Calu3 (cell line): ENCODE data around the gene USP2. TPM values are rescaled to one million over a fixed set of nuclear protein-coding genes. Genes with fewer than 3 reads are reported as not detected.

Source experiments
- BruUV-seq: library from RNA; stranded (reverse); fragments of 400-500 nt; replicated peaks from 2 replicates; lab custom pipeline; 2021; lab: Mats Ljungman, UMichigan
- CTCF ChIA-PET: fragments of 300-600 bp; sonication (Branson Sonifier 250); formaldehyde crosslinking; loops from one replicate; lab custom pipeline; 2022; ENCODE audit warnings: antibody characterized with exemption; lab: Charles Lee
- DNase-seq: peaks from one replicate; pipeline ENCODE4 v3.0.0; 2022
- H3K27ac Mint-ChIP-seq: one replicate; pipeline ENCODE4 v1.8.0; 2022; ENCODE audit warnings: mixed read lengths; ENCODE audit not compliant: unreplicated experiment
- H3K27me3 Mint-ChIP-seq: one replicate; pipeline ENCODE4 v1.8.0; 2022; ENCODE audit warnings: mixed read lengths; ENCODE audit not compliant: unreplicated experiment
- H3K36me3 Mint-ChIP-seq: one replicate; pipeline ENCODE4 v1.8.0; 2022; ENCODE audit warnings: mild to moderate bottlenecking, moderate library complexity, mixed read lengths; ENCODE audit not compliant: insufficient read depth, unreplicated experiment
- H3K4me1 Mint-ChIP-seq: one replicate; pipeline ENCODE4 v1.8.0; 2022; ENCODE audit warnings: mild to moderate bottlenecking, low read depth, mixed read lengths; ENCODE audit not compliant: unreplicated experiment
- H3K4me3 Mint-ChIP-seq: one replicate; pipeline ENCODE4 v1.8.0; 2022; ENCODE audit warnings: mild to moderate bottlenecking, low read depth, moderate library complexity, mixed read lengths; ENCODE audit not compliant: unreplicated experiment
- H3K9me3 Mint-ChIP-seq: one replicate; pipeline ENCODE4 v1.8.0; 2022; ENCODE audit warnings: low read depth, mixed read lengths; ENCODE audit not compliant: unreplicated experiment
- CTCF ChIP-seq: fragments of 200-600 bp; IDR thresholded peaks from one replicate; pipeline ENCODE4 v1.8.0; 2022; ENCODE audit warnings: antibody characterized with exemption; ENCODE audit not compliant: unreplicated experiment
- intact Hi-C: fragments of 100-400 bp; cut with micrococcal nuclease; formaldehyde crosslinking; loops from one replicate; pipeline ENCODE4 v1.10.0; 2022; ENCODE audit not compliant: unreplicated experiment
- total RNA-seq: library from RNA; stranded (reverse); gene quantifications from 2 replicates; pipeline ENCODE4 v1.2.3, GENCODE V29; 2022

The USP2 gene
- total RNA-seq, 1 experiment from 2014 or later, result 1.1 TPM

GRCh38 chr11:119339589-119340334 lies 41.7 kb downstream of the USP2 start:
- Mint-ChIP-seq H3K4me3 (peak overlapping the region; percentile 54), H3K4me1 (peaks cover 8% of the 10 kb centered on the region), H3K36me3 (peaks cover 25% of the 10 kb centered on the region), H3K27ac (no peak overlapping the region), H3K27me3 (peaks cover 41% of the 10 kb centered on the region), H3K9me3 (no peaks in the 10 kb centered on the region)
- BruUV-seq, result no TSS peak
- CTCF ChIA-PET, result interaction anchor here (0.6 to 2.7 kb wide), 7 partner anchors 24 to 272 kb away, joined by 3 to 9 read pairs (median 3); partner anchors contain the start of gene VPS11
- peak; percentile 71 for DNase-seq
- intact Hi-C loops, result no loop called here
- peak; percentile 84 for TF ChIP-seq CTCF

GRCh38 chr11:119338965-119339588 lies 42.4 kb downstream of the USP2 start:
- no peak for DNase-seq
- Mint-ChIP-seq H3K9me3 (no peaks in the 10 kb centered on the region), H3K36me3 (peaks cover 32% of the 10 kb centered on the region), H3K27ac (no peak overlapping the region), H3K4me3 (peak overlapping the region; percentile 54), H3K4me1 (peaks cover 8% of the 10 kb centered on the region), H3K27me3 (peaks cover 36% of the 10 kb centered on the region)
- intact Hi-C loops, result no loop called here
- BruUV-seq, result no TSS peak
- no peak for TF ChIP-seq CTCF
- CTCF ChIA-PET, result interaction anchor here (0.7 to 2.7 kb wide), 10 partner anchors 9 to 235 kb away, joined by 3 to 14 read pairs (median 3); no protein-coding TSS in a partner anchor

- TF ChIP-seq CTCF, result peak; percentile 42
- peak; percentile 74 for DNase-seq
- H3K36me3 Mint-ChIP-seq, result peaks cover 39% of the 10 kb centered on the region
- CTCF ChIA-PET, result interaction anchor here (0.6 to 2.7 kb wide), 19 partner anchors 10 to 304 kb away, joined by 3 to 14 read pairs (median 4); partner anchors contain the start of gene USP2
- no TSS peak for BruUV-seq
- no peaks in the 10 kb centered on the region for H3K9me3 Mint-ChIP-seq
- H3K4me3 Mint-ChIP-seq, result no peak overlapping the region
- H3K27ac Mint-ChIP-seq, result no peak overlapping the region
- H3K27me3 Mint-ChIP-seq, result peaks cover 29% of the 10 kb centered on the region
- H3K4me1 Mint-ChIP-seq, result peaks cover 8% of the 10 kb centered on the region
- intact Hi-C loops, result no loop called here
These were observed 43.1 kb downstream of the USP2 start for GRCh38 chr11:119338318-119338890.

GRCh38 chr11:119337581-119338317 lies 43.7 kb downstream of the USP2 start:
- Mint-ChIP-seq H3K4me3 (no peak overlapping the region), H3K27ac (no peak overlapping the region), H3K4me1 (peaks cover 8% of the 10 kb centered on the region)

More at GRCh38 chr11:119337581-119338317, 43.7 kb downstream of the USP2 start:
- peaks cover 40% of the 10 kb centered on the region for H3K36me3 Mint-ChIP-seq
- intact Hi-C loops, result no loop called here
- BruUV-seq, result no TSS peak
- H3K27me3 Mint-ChIP-seq, result peaks cover 22% of the 10 kb centered on the region
- CTCF ChIA-PET, result interaction anchor here (0.6 to 2.7 kb wide), 16 partner anchors 10 to 238 kb away, joined by 3 to 14 read pairs (median 4); partner anchors contain the start of gene USP2
- DNase-seq, result no peak
- no peaks in the 10 kb centered on the region for H3K9me3 Mint-ChIP-seq
- no peak for TF ChIP-seq CTCF
